Mesothelial cell of epicardium (in vitro differentiated cells): ENCODE measurements around the gene RPS2. TPM values are rescaled to one million over a fixed set of nuclear protein-coding genes. Genes with fewer than 3 reads are reported as not detected.
A peak's percentile ranks its signal among the peaks of the same experiment; 100 is the strongest.

ENCODE experiments used
- DNase-seq, 2 experiments: peaks; one replicate each; pipeline ENCODE4 v3.0.0; 2021; ENCODE audit warnings: low spot score in 2 of 2; ENCODE audit not compliant: unreplicated experiment in 2 of 2
- H3K27ac Mint-ChIP-seq: 2 replicates; pipeline ENCODE4 v1.8.0; 2021; ENCODE audit warnings: mixed read lengths
- H3K27me3 Mint-ChIP-seq: 2 replicates; pipeline ENCODE4 v1.8.0; 2021; ENCODE audit warnings: low read depth, mixed read lengths
- H3K36me3 Mint-ChIP-seq: 2 replicates; pipeline ENCODE4 v1.8.0; 2021; ENCODE audit warnings: mixed read lengths
- H3K4me1 Mint-ChIP-seq: 2 replicates; pipeline ENCODE4 v1.8.0; 2021; ENCODE audit warnings: mixed read lengths
- H3K4me3 Mint-ChIP-seq: 2 replicates; pipeline ENCODE4 v1.8.0; 2021; ENCODE audit warnings: mild to moderate bottlenecking, moderate library complexity, mixed read lengths
- H3K9me3 Mint-ChIP-seq: 2 replicates; pipeline ENCODE4 v1.8.0; 2021; ENCODE audit warnings: mixed read lengths
- total RNA-seq: library from RNA; stranded (reverse); gene quantifications from 3 replicates; pipeline ENCODE4 v1.2.1, GENCODE V29; 2021
- TF ChIP-seq, protein P1 (sequence below): fragments of 200-600 bp; sonication (generic); IDR thresholded peaks from one replicate; pipeline ENCODE4 v1.5.0; 2021; ENCODE audit warnings: antibody characterized with exemption; ENCODE audit not compliant: unreplicated experiment

The RPS2 gene
- total RNA-seq, 1 donor from 2014 or later, result 2,265 TPM

DNA sequence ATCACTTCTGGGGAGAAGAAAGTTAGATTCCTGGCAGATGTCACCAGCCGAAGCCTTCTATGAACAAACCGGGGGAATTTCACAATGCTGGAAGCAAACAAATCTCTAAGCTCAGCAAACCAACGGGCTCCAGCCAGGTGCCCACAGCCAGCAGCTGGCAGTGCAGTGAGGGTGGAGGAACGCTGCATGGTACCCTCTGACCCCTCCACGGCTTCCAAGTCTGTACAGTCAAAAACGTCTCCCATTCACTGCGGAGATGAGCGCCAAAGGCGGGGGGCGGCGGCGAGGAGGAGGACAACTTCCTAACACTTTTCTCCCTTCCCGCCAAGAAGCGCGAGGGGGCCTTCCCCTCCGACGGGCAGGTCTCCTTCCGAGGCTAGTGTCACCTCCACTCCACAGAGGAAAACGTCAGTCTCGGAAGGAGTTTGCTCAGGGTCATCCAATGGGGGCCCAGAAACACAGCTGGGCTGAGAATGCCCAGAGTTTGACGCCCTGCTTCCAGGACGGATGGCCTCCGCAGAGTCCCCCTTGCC lies 44.1 kb upstream of the RPS2 start:
- H3K4me1 Mint-ChIP-seq, result peaks cover 29% of the 10 kb centered on the region
- H3K27ac Mint-ChIP-seq, result peak overlapping the region; percentile 92
- no peak for DNase-seq
- H3K9me3 Mint-ChIP-seq, result no peaks in the 10 kb centered on the region
- TF ChIP-seq, protein P1, sequence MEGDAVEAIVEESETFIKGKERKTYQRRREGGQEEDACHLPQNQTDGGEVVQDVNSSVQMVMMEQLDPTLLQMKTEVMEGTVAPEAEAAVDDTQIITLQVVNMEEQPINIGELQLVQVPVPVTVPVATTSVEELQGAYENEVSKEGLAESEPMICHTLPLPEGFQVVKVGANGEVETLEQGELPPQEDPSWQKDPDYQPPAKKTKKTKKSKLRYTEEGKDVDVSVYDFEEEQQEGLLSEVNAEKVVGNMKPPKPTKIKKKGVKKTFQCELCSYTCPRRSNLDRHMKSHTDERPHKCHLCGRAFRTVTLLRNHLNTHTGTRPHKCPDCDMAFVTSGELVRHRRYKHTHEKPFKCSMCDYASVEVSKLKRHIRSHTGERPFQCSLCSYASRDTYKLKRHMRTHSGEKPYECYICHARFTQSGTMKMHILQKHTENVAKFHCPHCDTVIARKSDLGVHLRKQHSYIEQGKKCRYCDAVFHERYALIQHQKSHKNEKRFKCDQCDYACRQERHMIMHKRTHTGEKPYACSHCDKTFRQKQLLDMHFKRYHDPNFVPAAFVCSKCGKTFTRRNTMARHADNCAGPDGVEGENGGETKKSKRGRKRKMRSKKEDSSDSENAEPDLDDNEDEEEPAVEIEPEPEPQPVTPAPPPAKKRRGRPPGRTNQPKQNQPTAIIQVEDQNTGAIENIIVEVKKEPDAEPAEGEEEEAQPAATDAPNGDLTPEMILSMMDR, result no peak
- H3K27me3 Mint-ChIP-seq, result no peaks in the 10 kb centered on the region
- peak overlapping the region; percentile 67 for H3K4me3 Mint-ChIP-seq
- H3K36me3 Mint-ChIP-seq, result no peaks in the 10 kb centered on the region

DNA sequence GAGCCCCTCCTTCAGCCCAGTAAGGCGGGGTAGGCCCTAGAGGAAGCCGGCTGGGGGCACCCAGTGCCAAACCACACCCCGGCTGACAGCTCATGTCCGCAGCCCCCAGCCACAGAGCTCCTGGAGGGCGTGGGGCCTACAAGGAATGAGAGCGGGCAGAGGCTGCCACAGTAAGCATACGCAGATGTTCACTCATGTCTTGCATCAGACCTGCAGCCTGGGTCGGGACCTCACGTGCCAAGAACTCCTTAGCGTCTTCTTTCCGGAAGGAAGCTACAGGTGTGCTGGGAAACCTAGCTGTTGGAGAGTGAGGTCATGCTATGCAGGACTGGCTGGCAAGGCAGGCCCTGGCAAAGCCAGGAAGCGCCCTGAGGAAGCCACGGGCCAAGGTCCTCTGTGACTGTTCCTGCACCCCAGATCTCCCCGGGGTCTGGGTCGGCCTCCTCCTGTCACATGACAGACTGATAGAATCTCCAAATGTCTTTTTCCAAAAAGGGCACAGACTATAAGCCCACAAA lies 43.4 kb upstream of the RPS2 start:
- TF ChIP-seq, protein P1, result no peak
- Mint-ChIP-seq H3K27ac (peak overlapping the region; percentile 92), H3K4me3 (peak overlapping the region; percentile 67), H3K4me1 (peaks cover 29% of the 10 kb centered on the region), H3K36me3 (no peaks in the 10 kb centered on the region), H3K9me3 (no peaks in the 10 kb centered on the region), H3K27me3 (no peaks in the 10 kb centered on the region)
- no peak for DNase-seq

DNA sequence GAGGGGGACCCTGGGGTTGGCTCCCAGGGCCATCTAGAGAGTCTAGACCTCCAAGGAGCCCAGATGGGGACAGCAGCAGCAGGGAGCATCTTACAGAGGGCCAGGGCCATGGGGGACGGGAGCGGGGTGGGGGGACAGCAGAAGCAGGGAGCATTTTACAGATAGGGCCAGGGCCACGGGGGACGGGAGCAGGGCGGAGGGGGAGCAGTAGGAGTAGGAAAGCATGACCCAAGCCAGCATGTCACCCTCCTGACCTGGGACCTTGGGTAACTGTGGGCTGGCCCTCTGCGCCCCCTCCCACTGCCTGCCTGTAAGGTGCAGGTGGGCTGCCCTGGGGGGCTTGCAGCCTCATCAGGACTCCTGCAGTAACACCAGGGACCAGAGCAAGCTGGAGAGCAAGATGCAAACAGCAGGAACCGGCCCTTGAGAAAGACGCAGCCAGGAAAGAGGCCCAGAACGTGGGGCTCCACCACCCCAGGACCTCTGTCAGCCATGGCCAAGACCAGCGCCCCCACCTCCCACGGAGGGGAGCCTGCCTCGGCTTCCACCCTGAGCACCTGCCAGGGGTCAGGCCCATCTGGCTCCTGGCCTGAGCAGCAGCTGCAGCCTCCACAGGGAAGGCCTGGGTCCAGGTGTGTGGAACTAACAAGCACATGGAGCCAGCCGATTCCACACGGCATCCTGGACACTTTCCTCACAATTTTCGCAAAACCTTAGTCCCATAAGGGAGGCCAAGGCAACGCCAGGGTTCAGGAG lies 42.6 kb upstream of the RPS2 start:
- DNase-seq, result no peak
- Mint-ChIP-seq H3K27me3 (no peaks in the 10 kb centered on the region), H3K9me3 (no peaks in the 10 kb centered on the region), H3K4me1 (peaks cover 29% of the 10 kb centered on the region), H3K4me3 (peak overlapping the region; percentile 67), H3K27ac (peak overlapping the region; percentile 34), H3K36me3 (peaks cover 3% of the 10 kb centered on the region)
- TF ChIP-seq, protein P1, result no peak

DNA sequence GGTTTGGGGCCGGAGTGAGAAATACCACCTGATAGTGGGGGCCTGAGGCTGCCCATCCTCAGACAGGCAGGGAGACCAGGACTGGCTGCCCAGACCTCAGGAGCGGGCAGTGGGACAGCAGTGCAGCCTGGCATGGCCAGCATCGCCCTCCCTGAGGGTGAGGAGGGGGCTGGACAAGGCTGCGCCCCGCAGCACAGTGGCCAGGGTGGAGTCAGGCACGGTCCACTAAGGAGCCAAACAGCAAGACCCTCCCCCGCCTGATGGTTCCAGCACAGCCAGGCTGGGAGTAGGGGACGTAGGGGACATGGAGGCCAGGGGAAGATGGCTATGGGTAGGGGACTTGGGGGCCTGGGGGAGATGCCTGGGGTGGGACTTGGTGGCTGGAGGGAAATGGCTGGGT lies 41.7 kb upstream of the RPS2 start:
- H3K27ac Mint-ChIP-seq, result peak overlapping the region; percentile 30
- DNase-seq, result no peak
- H3K27me3 Mint-ChIP-seq, result no peaks in the 10 kb centered on the region
- peaks cover 4% of the 10 kb centered on the region for H3K36me3 Mint-ChIP-seq
- peaks cover 29% of the 10 kb centered on the region for H3K4me1 Mint-ChIP-seq
- TF ChIP-seq, protein P1, result no peak
- H3K9me3 Mint-ChIP-seq, result no peaks in the 10 kb centered on the region
- H3K4me3 Mint-ChIP-seq, result no peak overlapping the region

DNA sequence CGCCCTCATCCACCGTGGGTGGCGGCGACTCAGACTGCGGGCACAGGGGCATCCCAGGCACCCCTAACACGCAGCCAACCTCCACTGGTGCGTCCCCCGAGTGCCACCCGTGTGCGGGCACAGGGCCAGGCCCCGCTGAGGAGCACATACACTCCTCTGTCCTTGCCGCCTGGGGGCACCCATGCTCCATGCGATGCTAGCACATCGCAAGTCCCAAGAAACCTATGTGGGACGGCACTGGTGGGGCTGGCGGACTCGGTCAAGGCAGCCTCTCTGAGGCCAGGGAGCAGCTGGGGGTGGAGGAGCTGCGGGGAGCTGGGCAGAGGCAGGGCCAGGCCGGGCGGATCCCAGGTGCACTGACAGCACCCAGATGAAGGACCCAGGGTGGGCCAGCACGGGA lies 41.0 kb upstream of the RPS2 start:
- H3K9me3 Mint-ChIP-seq, result no peaks in the 10 kb centered on the region
- no peak for DNase-seq
- H3K4me3 Mint-ChIP-seq, result no peak overlapping the region
- H3K4me1 Mint-ChIP-seq, result peaks cover 29% of the 10 kb centered on the region
- peaks cover 8% of the 10 kb centered on the region for H3K36me3 Mint-ChIP-seq
- TF ChIP-seq, protein P1, result no peak
- no peaks in the 10 kb centered on the region for H3K27me3 Mint-ChIP-seq
- no peak overlapping the region for H3K27ac Mint-ChIP-seq
